BLaER1 (cell line): ENCODE measurements around the gene CLEC10A.

Experiments
- H3K27ac ChIP-seq: shearing (Covaris generic); formaldehyde crosslinking; 2 replicates; pipeline ENCODE4 v1.8.1; 2022
- H3K27me3 ChIP-seq: shearing (Covaris generic); formaldehyde crosslinking; 2 replicates; pipeline ENCODE4 v1.8.1; 2022
- H3K36me3 ChIP-seq: shearing (Covaris generic); formaldehyde crosslinking; 2 replicates; pipeline ENCODE4 v1.8.1; 2022
- H3K4me1 ChIP-seq: shearing (Covaris generic); formaldehyde crosslinking; 2 replicates; pipeline ENCODE4 v1.8.1; 2022
- H3K4me2 ChIP-seq: shearing (Covaris generic); formaldehyde crosslinking; 2 replicates; pipeline ENCODE4 v1.8.1; 2022
- H3K4me3 ChIP-seq: shearing (Covaris generic); formaldehyde crosslinking; 2 replicates; pipeline ENCODE4 v1.8.1; 2022
- H3K9ac ChIP-seq: shearing (Covaris generic); formaldehyde crosslinking; 2 replicates; pipeline ENCODE4 v1.8.1; 2022
- H3K9me3 ChIP-seq: shearing (Covaris generic); formaldehyde crosslinking; 2 replicates; pipeline ENCODE4 v1.8.1; 2022
- H4K20me1 ChIP-seq: shearing (Covaris generic); formaldehyde crosslinking; 2 replicates; pipeline ENCODE4 v1.8.1; 2022
- Cebpa-rat ChIP-seq: shearing (Covaris generic); IDR thresholded peaks from 2 replicates; pipeline ENCODE4 v1.8.1; 2022

Gene CLEC10A

GRCh38 chr17:7042501-7043181 is 37.4 kb downstream of the CLEC10A start:
- Histone ChIP-seq H3K4me2 (peak overlapping the region; percentile 98), H3K4me1 (peaks cover 83% of the 10 kb centered on the region), H3K36me3 (no peaks in the 10 kb centered on the region), H3K9me3 (no peaks in the 10 kb centered on the region), H3K27ac (peak overlapping the region; percentile 85; the same call in 1 of the 2 replicates), H3K4me3 (peak overlapping the region; percentile 68), H3K9ac (peak overlapping the region; percentile 79; the same call in 1 of the 2 replicates), H4K20me1 (no peaks in the 10 kb centered on the region), H3K27me3 (peaks cover 50% of the 10 kb centered on the region)
- no peak for TF ChIP-seq Cebpa-rat

- Histone ChIP-seq H4K20me1 (no peaks in the 10 kb centered on the region), H3K4me3 (peak overlapping the region; percentile 68), H3K27me3 (peaks cover 46% of the 10 kb centered on the region), H3K9ac (0 out of 2 replicates have a peak overlapping the region, but pooled peaks have one; percentile 15), H3K4me1 (peaks cover 85% of the 10 kb centered on the region), H3K27ac (peak overlapping the region; percentile 35; the same call in 1 of the 2 replicates), H3K36me3 (no peaks in the 10 kb centered on the region), H3K4me2 (peak overlapping the region; percentile 98), H3K9me3 (no peaks in the 10 kb centered on the region)
- no peak for TF ChIP-seq Cebpa-rat
Observed at GRCh38 chr17:7041607-7042500, 38.2 kb downstream of the CLEC10A start.

GRCh38 chr17:7039832-7040231 is 40.2 kb downstream of the CLEC10A start:
- H3K9me3 ChIP-seq, result no peaks in the 10 kb centered on the region
- peaks cover 86% of the 10 kb centered on the region for H3K4me1 ChIP-seq
- TF ChIP-seq Cebpa-rat, result no peak
- H3K9ac ChIP-seq, result no peak overlapping the region; the same call in 1 of the 2 replicates
- peaks cover 37% of the 10 kb centered on the region for H3K27me3 ChIP-seq
- no peaks in the 10 kb centered on the region for H3K36me3 ChIP-seq
- H3K27ac ChIP-seq, result peak overlapping the region; percentile 60
- H4K20me1 ChIP-seq, result no peaks in the 10 kb centered on the region
- H3K4me3 ChIP-seq, result no peak overlapping the region
- H3K4me2 ChIP-seq, result peak overlapping the region; percentile 99

GRCh38 chr17:7038025-7038862 is 41.8 kb downstream of the CLEC10A start:
- Histone ChIP-seq H3K4me1 (peaks cover 83% of the 10 kb centered on the region), H3K4me2 (peak overlapping the region; percentile 99), H3K27ac (0 out of 2 replicates have a peak overlapping the region, but pooled peaks have one; percentile 2), H4K20me1 (no peaks in the 10 kb centered on the region), H3K9me3 (no peaks in the 10 kb centered on the region), H3K36me3 (no peaks in the 10 kb centered on the region), H3K9ac (peak overlapping the region; percentile 13; the same call in 1 of the 2 replicates), H3K27me3 (peaks cover 27% of the 10 kb centered on the region), H3K4me3 (no peak overlapping the region)
- no peak for TF ChIP-seq Cebpa-rat

GRCh38 chr17:7035591-7036368 is 44.3 kb downstream of the CLEC10A start, which contains the start of gene SLC16A13:
Gene SLC16A13, plus strand, starts transcription at chr17:7036015. Its CDS starts 368 bp downstream, at chr17:7036383.
- Histone ChIP-seq H3K36me3 (no peaks in the 10 kb centered on the region), H3K4me2 (peak within 1 kb of the TSS; percentile 99), H3K27me3 (peaks cover 3% of the 10 kb centered on the region; the same call in 1 of the 2 replicates), H3K27ac (peak within 1 kb of the TSS; percentile 94), H3K9ac (peak within 1 kb of the TSS; percentile 82), H3K4me3 (peak within 1 kb of the TSS; percentile 80), H3K9me3 (no peaks in the 10 kb centered on the region), H3K4me1 (peaks cover 68% of the 10 kb centered on the region), H4K20me1 (no peaks in the 10 kb centered on the region)
- no peak for TF ChIP-seq Cebpa-rat

GRCh38 chr17:7034955-7035590 is 45.0 kb downstream of the CLEC10A start:
- Histone ChIP-seq H4K20me1 (no peaks in the 10 kb centered on the region), H3K4me3 (peak overlapping the region; percentile 80), H3K27ac (peak overlapping the region; percentile 94), H3K4me1 (peaks cover 68% of the 10 kb centered on the region), H3K9ac (peak overlapping the region; percentile 82), H3K36me3 (no peaks in the 10 kb centered on the region), H3K4me2 (peak overlapping the region; percentile 99), H3K27me3 (no peaks in the 10 kb centered on the region), H3K9me3 (no peaks in the 10 kb centered on the region)
- TF ChIP-seq Cebpa-rat, result no peak

GRCh38 chr17:7029659-7030058 is 50.4 kb downstream of the CLEC10A start:
- Histone ChIP-seq H4K20me1 (no peaks in the 10 kb centered on the region), H3K36me3 (0 out of 2 replicates have a peak, but pooled peaks cover 4% of the 10 kb centered on the region), H3K27me3 (no peaks in the 10 kb centered on the region), H3K9me3 (no peaks in the 10 kb centered on the region), H3K4me1 (peaks cover 50% of the 10 kb centered on the region), H3K4me2 (peak overlapping the region; percentile 84), H3K27ac (peak overlapping the region; percentile 92), H3K4me3 (peak overlapping the region; percentile 49), H3K9ac (peak overlapping the region; percentile 68)
- TF ChIP-seq Cebpa-rat, result no peak

GRCh38 chr17:7029096-7029495 is 51.0 kb downstream of the CLEC10A start:
- Histone ChIP-seq H3K4me2 (peak overlapping the region; percentile 84), H3K27ac (peak overlapping the region; percentile 92), H3K9me3 (no peaks in the 10 kb centered on the region), H3K36me3 (0 out of 2 replicates have a peak, but pooled peaks cover 4% of the 10 kb centered on the region), H3K9ac (peak overlapping the region; percentile 68), H3K4me3 (no peak overlapping the region), H3K27me3 (peaks cover 2% of the 10 kb centered on the region; the same call in 1 of the 2 replicates), H3K4me1 (peaks cover 50% of the 10 kb centered on the region), H4K20me1 (no peaks in the 10 kb centered on the region)
- no peak for TF ChIP-seq Cebpa-rat
